Keratinocyte (primary cell): Measurements from ENCODE around the gene MRPL53.

Source experiments
- CTCF ChIP-seq, 3 experiments: IDR thresholded peaks in 1 of 3; conservative IDR thresholded peaks in 1 of 3; optimal IDR thresholded peaks in 1 of 3; 2 replicates in 2 of 3; 3 replicates in 1 of 3; pipeline versions ENCODE3 to v1.5.1; 2011; ENCODE audit warnings: low read length in 3 of 3, mild to moderate bottlenecking in 3 of 3, moderate library complexity in 2 of 3, control low read depth in 1 of 3, inconsistent platforms in 1 of 3; ENCODE audit not compliant: insufficient read depth in 2 of 3; ENCODE audit errors: extremely low read depth in 1 of 3
- EZH2 ChIP-seq: IDR thresholded peaks from one replicate; pipeline ENCODE4 v1.6.1; 2012; ENCODE audit warnings: inconsistent platforms, mild to moderate bottlenecking, low read length, moderate library complexity

GRCh38 chr2:74489906-74490305, 17.4 kb upstream of the MRPL53 start:
- TF ChIP-seq CTCF (optimal IDR thresholded peaks at IDR 0.05 in 1 of 3, IDR thresholded peaks at IDR 0.05 in 1 of 3, conservative IDR thresholded peaks at IDR 0.05 in 1 of 3; ENCODE audit: extremely low read depth in 1 of 3, insufficient read depth in 2 of 3, low read length in 3 of 3): no peak
- TF ChIP-seq EZH2: no peak
